Esophagus squamous epithelium (tissue), 4 donors: ENCODE measurements around the gene SOX8.

Experiments
- CTCF ChIP-seq, 6 experiments: fragments of 450-650 bp in 4 of 6; fragments of 200-600 bp in 2 of 6; sonication (generic) in 2 of 6; IDR thresholded peaks; one replicate each; pipeline ENCODE4 v1.5.1; 2016 to 2019; ENCODE audit warnings: antibody characterized with exemption in 6 of 6, mild to moderate bottlenecking in 4 of 6, moderate library complexity in 4 of 6
- POLR2A ChIP-seq, 4 donors: fragments of 450-650 bp; IDR thresholded peaks; one replicate each; pipeline ENCODE4 v1.6.1; 2017; ENCODE audit warnings: antibody characterized with exemption in 4 of 4, mild to moderate bottlenecking in 4 of 4, moderate library complexity in 3 of 4

GRCh38 chr16:997440-998051, 16.0 kb downstream of the SOX8 start:
- TF ChIP-seq CTCF (IDR thresholded peaks at IDR 0.05) (no peak), POLR2A (IDR thresholded peaks at IDR 0.05) (no peak)
